SK-N-SH (cell line): ENCODE data around the gene SYT11. TPM values are rescaled to one million over a fixed set of nuclear protein-coding genes. Genes with fewer than 3 reads are reported as not detected.

Experiments used
- CTCF ChIA-PET: fragments of 300-600, 350-600 bp; formaldehyde crosslinking; extraction: SDS; loops from one replicate; lab custom pipeline; 2021; lab: Yijun Ruan, JAX
- POLR2A ChIA-PET: fragments of 350-600 bp; sonication (Branson Sonifier 250); formaldehyde crosslinking; extraction: SDS; loops from one replicate; lab custom pipeline; 2020; ENCODE audit warnings: antibody characterized with exemption, inconsistent platforms; lab: Yijun Ruan, JAX
- DNase-seq: peaks from one replicate; pipeline ENCODE4 v3.0.0; 2012
- H2AFZ ChIP-seq: fragments of 200-600 bp; sonication (generic); 2 replicates; pipeline ENCODE4 v1.8.1; 2016; ENCODE audit warnings: antibody characterized with exemption, mild to moderate bottlenecking, low read depth
- H3F3A ChIP-seq: fragments of 200-600 bp; sonication (generic); replicated peaks from 2 replicates; pipeline ENCODE3; 2016; ENCODE audit warnings: antibody characterized with exemption, mild to moderate bottlenecking; ENCODE audit not compliant: insufficient read depth
- H3K27ac ChIP-seq, 2 experiments: fragments of 200-500 bp in 1 of 2; fragments of 200-600 bp in 1 of 2; sonication (Bioruptor generic) in 1 of 2; sonication (generic), shearing (Covaris generic) in 1 of 2; 2 replicates each; pipeline versions ENCODE4 v1.5.1 to v1.6.1; 2014 to 2016; ENCODE audit warnings: low read depth in 2 of 2, inconsistent platforms in 1 of 2, low read length in 1 of 2, mild to moderate bottlenecking in 1 of 2, mixed read lengths in 1 of 2
- H3K27me3 ChIP-seq: fragments of 200-600 bp; sonication (generic), shearing (Covaris generic); 2 replicates; pipeline ENCODE4 v1.6.1; 2016; ENCODE audit warnings: mixed run types; ENCODE audit not compliant: insufficient read depth
- H3K36me3 ChIP-seq, 2 experiments: fragments of 200-500 bp in 1 of 2; fragments of 200-600 bp in 1 of 2; sonication (Bioruptor generic) in 1 of 2; sonication (generic) in 1 of 2; replicated peaks in 1 of 2; 2 replicates each; pipeline versions ENCODE3 to v1.5.1; 2014 to 2016; ENCODE audit warnings: low read length in 1 of 2, mild to moderate bottlenecking in 1 of 2; ENCODE audit not compliant: insufficient read depth in 2 of 2, control insufficient read depth in 1 of 2
- H3K4me1 ChIP-seq, 2 experiments: fragments of 200-500 bp in 1 of 2; fragments of 200-600 bp in 1 of 2; sonication (Bioruptor generic) in 1 of 2; sonication (generic), shearing (Covaris generic) in 1 of 2; 2 replicates each; pipeline versions ENCODE4 v1.5.1 to v1.6.1; 2014 to 2016; ENCODE audit warnings: low read depth in 1 of 2, low read length in 1 of 2, mixed run types in 1 of 2; ENCODE audit not compliant: insufficient read depth in 2 of 2, control insufficient read depth in 1 of 2
- H3K4me2 ChIP-seq: fragments of 200-600 bp; sonication (generic), shearing (Covaris generic); 2 replicates; pipeline ENCODE4 v1.6.1; 2017; ENCODE audit warnings: mixed run types
- H3K4me3 ChIP-seq, 2 experiments: fragments of 200-500 bp in 1 of 2; fragments of 200-600 bp in 1 of 2; sonication (Bioruptor generic) in 1 of 2; sonication (generic), shearing (Covaris generic) in 1 of 2; 2 replicates each; pipeline versions ENCODE4 v1.5.1 to v1.8.1; 2014 to 2016; ENCODE audit warnings: low read depth in 2 of 2, inconsistent platforms in 1 of 2, low read length in 1 of 2, mild to moderate bottlenecking in 1 of 2, mixed read lengths in 1 of 2, moderate library complexity in 1 of 2
- H3K79me2 ChIP-seq: fragments of 200-600 bp; sonication (generic); 2 replicates; pipeline ENCODE4 v1.8.1; 2017; ENCODE audit warnings: mild to moderate bottlenecking; ENCODE audit not compliant: insufficient read depth
- H3K9ac ChIP-seq: fragments of 200-600 bp; sonication (generic); 2 replicates; pipeline ENCODE4 v1.6.1; 2017; ENCODE audit warnings: mixed run types
- H3K9me2 ChIP-seq: fragments of 200-600 bp; sonication (generic); 2 replicates; pipeline ENCODE4 v1.6.1; 2017; ENCODE audit warnings: mixed run types
- H3K9me3 ChIP-seq: fragments of 200-600 bp; sonication (generic); 2 replicates; pipeline ENCODE4 v1.6.1; 2017; ENCODE audit warnings: mixed run types, mild to moderate bottlenecking, moderate library complexity
- H4K20me1 ChIP-seq: fragments of 200-600 bp; sonication (generic); 2 replicates; pipeline ENCODE4 v1.6.1; 2017; ENCODE audit warnings: mild to moderate bottlenecking, mixed run types; ENCODE audit not compliant: insufficient read depth
- ELF1 ChIP-seq: IDR thresholded peaks from 2 replicates; pipeline ENCODE4 v1.4.0; 2012
- EP300 ChIP-seq, 2 experiments: IDR thresholded peaks; 2 replicates each; pipeline versions ENCODE4 v1.4.0 to v1.6.1; 2012; ENCODE audit warnings: borderline replicate concordance in 1 of 2, low read depth in 1 of 2, low read length in 1 of 2
- EZH2phosphoT487 ChIP-seq: fragments of 200-600 bp; sonication (generic); IDR thresholded peaks from 2 replicates; pipeline ENCODE4 v1.6.1; 2017; ENCODE audit warnings: low read depth, mixed run types, mild to moderate bottlenecking, antibody characterized with exemption, moderate library complexity, borderline replicate concordance
- FOSL2 ChIP-seq: IDR thresholded peaks from 2 replicates; pipeline ENCODE4 v1.4.0; 2012; ENCODE audit warnings: low read depth, mild to moderate bottlenecking, moderate library complexity, borderline replicate concordance
- FOXM1 ChIP-seq: IDR thresholded peaks from 2 replicates; pipeline ENCODE4 v1.4.0; 2012; ENCODE audit warnings: low read depth, mild to moderate bottlenecking
- IRF3 ChIP-seq: fragments of 150-350 bp; IDR thresholded peaks from 2 replicates; pipeline ENCODE4 v1.6.1; 2016; ENCODE audit warnings: mild to moderate bottlenecking, low read depth, low read length
- JUND ChIP-seq: IDR thresholded peaks from 2 replicates; pipeline ENCODE4 v1.4.0; 2012
- MAX ChIP-seq: IDR thresholded peaks from 2 replicates; pipeline ENCODE4 v1.4.0; 2012; ENCODE audit warnings: low read depth
- MXI1 ChIP-seq: IDR thresholded peaks from 2 replicates; pipeline ENCODE4 v1.6.1; 2012; ENCODE audit warnings: mild to moderate bottlenecking, low read depth, low read length, improper control_type of control experiment
- NFIC ChIP-seq: IDR thresholded peaks from 2 replicates; pipeline ENCODE4 v1.4.0; 2012; ENCODE audit warnings: borderline replicate concordance
- PBX3 ChIP-seq: IDR thresholded peaks from 2 replicates; pipeline ENCODE4; 2012
- POLR2AphosphoS5 ChIP-seq: IDR thresholded peaks from 2 replicates; pipeline ENCODE4 v1.6.1; 2012; ENCODE audit warnings: low read depth, low read length
- REST ChIP-seq: IDR thresholded peaks from 2 replicates; pipeline ENCODE4 v1.6.1; 2012; ENCODE audit warnings: mild to moderate bottlenecking, low read depth, low read length, moderate library complexity
- RFX5 ChIP-seq: IDR thresholded peaks from 2 replicates; pipeline ENCODE4 v1.6.1; 2012; ENCODE audit warnings: mild to moderate bottlenecking, improper control_type of control experiment, low read length
- TAF1 ChIP-seq: IDR thresholded peaks from 2 replicates; pipeline ENCODE4 v1.6.1; 2012; ENCODE audit warnings: low read depth, mild to moderate bottlenecking, low read length, moderate library complexity, borderline replicate concordance
- USF2 ChIP-seq: fragments of 150-350 bp; IDR thresholded peaks from 2 replicates; pipeline ENCODE4 v1.6.1; 2017; ENCODE audit warnings: antibody characterized with exemption, low read length, low read depth, borderline replicate concordance
- YY1 ChIP-seq: IDR thresholded peaks from 2 replicates; pipeline ENCODE4 v1.4.0; 2012; ENCODE audit warnings: low read depth, mild to moderate bottlenecking
- WGBS: methylation state at CpG from one replicate; pipeline ENCODE4 v1.1.6; 2017; ENCODE audit warnings: low lambda C conversion rate; 5-methylcytosine and 5-hydroxymethylcytosine counted together
- polyA plus RNA-seq, 3 experiments: library from polyadenylated mRNA; depleted of rRNA; stranded (reverse); fragments of >200 nt; gene quantifications; 2 replicates each; pipeline ENCODE4 v1.2.3, GENCODE V29; 2012

Gene SYT11
- polyA plus RNA-seq, 1 of the 3 experiments (the other 2 are of a cell fraction), result 26.7 TPM

- TF ChIP-seq MAX, result no peak; the same call in 1 of the 2 replicates
- TF ChIP-seq ELF1, result no peak
- no peak for TF ChIP-seq IRF3
- TF ChIP-seq TAF1, result no peak
- TF ChIP-seq FOXM1, result no peak
- no peak for TF ChIP-seq REST
Observed at GRCh38 chr1:155910621-155911121, 51.3 kb downstream of the SYT11 start (continued).

GRCh38 chr1:155911156-155912055 is 52.0 kb downstream of the SYT11 start, which contains the start of gene RIT1:
TSS of gene RIT1 (minus strand) at chr1:155911349. CDS start at chr1:155910761, 588 bp downstream.
- Histone ChIP-seq H3F3A (peaks cover 62% of the 10 kb centered on the region), H3K4me1 (peaks cover 0 to 8% of the 10 kb centered on the region in 2 experiments; a peak in 3 of 4 replicates), H3K9ac (peak within 1 kb of the TSS; percentile 86), H3K4me2 (peak within 1 kb of the TSS; percentile 98), H3K9me3 (no peaks in the 10 kb centered on the region), H3K27me3 (no peaks in the 10 kb centered on the region), H3K9me2 (no peaks in the 10 kb centered on the region), H3K36me3 (peaks cover 43 to 87% of the 10 kb centered on the region in 2 experiments), H3K79me2 (peaks cover 49% of the 10 kb centered on the region), H3K4me3 (peak within 1 kb of the TSS; percentile 56 to 94), H3K27ac (peak within 1 kb of the TSS; percentile 70 to 76), H4K20me1 (no peaks in the 10 kb centered on the region), H2AFZ (peak within 1 kb of the TSS; percentile 67; the same call in 1 of the 2 replicates)
- ChIA-PET CTCF (interaction anchor here (0.6 to 1.1 kb wide), 5 partner anchors 13 to 148 kb away, joined by 3 to 4 read pairs (median 3); partner anchors contain the start of gene GON4L), POLR2A (interaction anchor here (0.6 to 1.3 kb wide), 4 partner anchors 15 to 78 kb away, joined by 3 to 4 read pairs (median 3); partner anchors contain the start of gene KHDC4)
- 11% methylated on average over 22 of the region's 34 CpGs for WGBS
- TF ChIP-seq PBX3 (peak; percentile 40), EP300 (IDR thresholded peaks at IDR 0.05; ENCODE audit: borderline replicate concordance in 1 of 2, low read depth in 1 of 2, low read length in 1 of 2) (no peak), USF2 (no peak), RFX5 (no peak), TAF1 (peak; percentile 11; the same call in 1 of the 2 replicates), JUND (0 out of 2 replicates have a peak, but pooled peaks have one; percentile 19), YY1 (peak; percentile 84; the same call in 1 of the 2 replicates), POLR2AphosphoS5 (peak; percentile 44), EZH2phosphoT487 (no peak), FOSL2 (0 out of 2 replicates have a peak, but pooled peaks have one; percentile 5), FOXM1 (no peak), NFIC (no peak), MXI1 (peak; percentile 46; the same call in 1 of the 2 replicates)
- peak; percentile 92 for DNase-seq
